ENCODE measurements around the gene METTL6. TPM values are rescaled to one million over a fixed set of nuclear protein-coding genes. Genes with fewer than 3 reads are reported as not detected.

METTL6 gene
- total and polyA plus RNA-seq, 2 experiments from 2014 or later, result 21.6 to 30.9 TPM

DNA sequence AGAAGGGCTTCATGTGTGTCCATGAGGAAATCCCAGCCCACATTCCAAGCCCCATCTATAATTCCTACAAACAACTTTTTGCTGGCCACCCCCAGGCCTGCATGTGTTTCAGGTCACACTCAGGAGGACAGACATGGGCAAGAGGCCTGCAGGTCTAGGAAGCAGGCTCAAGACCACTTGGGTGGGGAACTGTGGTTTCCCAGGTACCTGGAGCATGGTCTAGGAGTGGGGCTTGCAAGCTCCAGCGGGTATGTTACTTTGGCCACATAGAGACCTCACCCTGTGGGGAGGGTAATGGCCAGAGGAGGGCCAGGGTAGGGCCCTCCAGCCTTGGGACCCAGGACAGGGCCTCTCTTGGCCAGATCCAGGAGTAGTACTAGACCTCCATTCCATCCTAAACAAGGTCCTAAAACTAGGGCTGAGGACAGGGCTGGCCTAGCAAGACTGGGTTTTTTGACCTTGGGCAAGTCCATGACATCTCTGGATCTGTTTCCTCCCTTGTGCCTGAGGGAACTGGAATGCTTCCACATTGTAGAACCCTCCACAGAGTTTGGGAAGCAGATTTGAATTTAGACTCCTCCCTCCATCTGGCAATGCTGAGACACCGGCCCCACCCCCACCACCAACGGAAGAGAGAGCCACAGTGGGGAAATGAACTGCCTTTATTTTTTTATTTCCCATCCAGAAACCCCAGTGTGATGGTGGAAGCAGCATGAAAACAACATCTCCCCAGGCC lies 22.3 kb upstream of the METTL6 start:
- TF ChIP-seq EZH2 (IDR thresholded peaks at IDR 0.05; ENCODE audit: insufficient read depth, poor library complexity, severe bottlenecking), result no peak
- no peak for TF ChIP-seq EZH2phosphoT487 (IDR thresholded peaks at IDR 0.05; ENCODE audit: insufficient read depth, low read depth)
- 40 to 55% methylated on average over 3 of the region's 3 CpGs for WGBS, 2 experiments (ENCODE audit: low coverage in 1 of 2, low lambda C conversion rate in 2 of 2, missing lambda C conversion rate in 2 of 2)
- Histone ChIP-seq H3K27me3 (replicated peaks; ENCODE audit: insufficient read depth) (no peaks in the 10 kb centered on the region), H3K4me1 (ENCODE audit: insufficient read depth) (no peaks in the 10 kb centered on the region), H3K9me3 (ENCODE audit: low read depth) (no peaks in the 10 kb centered on the region), H3K36me3 (ENCODE audit: low read depth) (no peaks in the 10 kb centered on the region), H3K9me2 (ENCODE audit: insufficient read depth) (no peaks in the 10 kb centered on the region), H3K79me2 (ENCODE audit: insufficient read depth) (no peaks in the 10 kb centered on the region), H3K4me2 (ENCODE audit: unreplicated experiment) (no peak overlapping the region), H2AFZ (no peak overlapping the region), H4K20me1 (ENCODE audit: insufficient read depth) (no peaks in the 10 kb centered on the region), H3F3A (ENCODE audit: insufficient read depth) (no peaks in the 10 kb centered on the region), H3K27ac (no peak overlapping the region), H3K9ac (no peak overlapping the region), H3K4me3 (no peak overlapping the region)
- in situ Hi-C loops (cut with MboI), result no loop called here
- no peak for DNase-seq

DNA sequence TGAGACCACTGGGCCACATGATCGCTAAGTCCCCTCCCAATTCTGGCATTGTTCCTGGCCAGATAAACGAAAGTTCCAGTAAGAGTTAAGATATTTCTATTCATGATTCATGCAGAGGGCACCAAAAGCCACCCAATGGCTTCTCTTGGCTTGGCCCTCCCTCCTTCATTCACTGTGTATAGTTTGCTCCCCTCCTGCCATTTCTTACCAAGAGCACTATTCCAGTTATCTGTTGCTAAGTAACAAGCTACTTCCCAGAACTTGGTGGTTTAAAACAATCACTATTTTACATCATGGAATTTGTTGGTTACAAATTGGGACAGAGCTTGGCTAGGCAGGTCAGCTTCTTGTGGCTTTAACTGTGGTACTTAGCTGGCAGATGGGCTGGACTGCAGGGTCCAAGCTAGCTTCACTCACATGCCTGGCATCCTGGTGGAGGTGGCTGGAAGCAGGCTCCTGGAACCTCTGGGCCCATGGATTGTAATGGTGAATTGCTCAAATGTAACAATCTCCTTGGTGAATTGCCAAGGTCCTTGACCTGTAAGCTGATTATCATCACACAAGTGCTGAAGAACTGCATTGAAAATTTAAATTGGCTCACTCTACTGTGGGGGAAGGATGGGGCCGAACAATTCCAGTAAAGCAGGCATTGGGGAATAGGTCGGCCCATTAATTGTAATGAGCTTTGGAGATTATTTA lies 16.6 kb upstream of the METTL6 start:
- H3K27ac ChIP-seq, result no peak overlapping the region
- no peaks in the 10 kb centered on the region for H4K20me1 ChIP-seq (ENCODE audit: insufficient read depth)
- no peak overlapping the region for H3K4me2 ChIP-seq (ENCODE audit: unreplicated experiment)
- H3K9me3 ChIP-seq (ENCODE audit: low read depth), result no peaks in the 10 kb centered on the region
- peak; percentile 14 for DNase-seq
- H3K79me2 ChIP-seq (ENCODE audit: insufficient read depth), result peaks cover 7% of the 10 kb centered on the region; the same call in 1 of the 2 replicates
- H3K4me3 ChIP-seq, result no peak overlapping the region
- no peak overlapping the region for H2AFZ ChIP-seq
- H3K4me1 ChIP-seq (ENCODE audit: insufficient read depth), result peaks cover 12% of the 10 kb centered on the region
- no peaks in the 10 kb centered on the region for H3K27me3 ChIP-seq (replicated peaks; ENCODE audit: insufficient read depth)
- H3K9me2 ChIP-seq (ENCODE audit: insufficient read depth), result no peaks in the 10 kb centered on the region
- TF ChIP-seq EZH2 (IDR thresholded peaks at IDR 0.05; ENCODE audit: insufficient read depth, poor library complexity, severe bottlenecking), result no peak
- no peak for TF ChIP-seq EZH2phosphoT487 (IDR thresholded peaks at IDR 0.05; ENCODE audit: insufficient read depth, low read depth)
- no peak overlapping the region for H3K9ac ChIP-seq
- peaks cover 14% of the 10 kb centered on the region for H3F3A ChIP-seq (ENCODE audit: insufficient read depth)
- WGBS, 2 experiments (ENCODE audit: low coverage in 1 of 2, low lambda C conversion rate in 2 of 2, missing lambda C conversion rate in 2 of 2), result 86 to 97% methylated on average over 4 of the region's 4 CpGs
- in situ Hi-C loops (cut with MboI), result no loop called here
- H3K36me3 ChIP-seq (ENCODE audit: low read depth), result peaks cover 24% of the 10 kb centered on the region

DNA sequence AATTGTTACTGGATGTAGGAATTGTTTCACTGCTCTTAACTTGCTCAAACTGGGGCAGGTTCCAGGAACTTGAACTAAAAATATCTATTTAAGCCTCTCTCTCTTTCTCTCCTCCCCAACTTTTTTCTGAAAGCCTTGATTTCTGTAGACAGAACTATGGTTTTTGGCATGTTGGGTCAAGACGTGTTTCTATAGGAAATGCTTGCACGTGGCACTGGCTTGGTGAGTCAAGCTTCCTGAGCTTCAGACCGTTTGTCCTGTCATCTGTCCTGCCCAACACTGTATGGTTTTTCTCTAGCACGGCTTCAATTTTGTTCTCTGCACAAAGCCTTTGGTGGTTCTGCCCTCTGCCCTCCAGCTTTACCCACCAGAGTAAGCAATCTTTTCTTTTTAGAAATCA lies 13.5 kb upstream of the METTL6 start:
- H3F3A ChIP-seq (ENCODE audit: insufficient read depth), result peaks cover 30% of the 10 kb centered on the region
- peak; percentile 37 for DNase-seq

DNA sequence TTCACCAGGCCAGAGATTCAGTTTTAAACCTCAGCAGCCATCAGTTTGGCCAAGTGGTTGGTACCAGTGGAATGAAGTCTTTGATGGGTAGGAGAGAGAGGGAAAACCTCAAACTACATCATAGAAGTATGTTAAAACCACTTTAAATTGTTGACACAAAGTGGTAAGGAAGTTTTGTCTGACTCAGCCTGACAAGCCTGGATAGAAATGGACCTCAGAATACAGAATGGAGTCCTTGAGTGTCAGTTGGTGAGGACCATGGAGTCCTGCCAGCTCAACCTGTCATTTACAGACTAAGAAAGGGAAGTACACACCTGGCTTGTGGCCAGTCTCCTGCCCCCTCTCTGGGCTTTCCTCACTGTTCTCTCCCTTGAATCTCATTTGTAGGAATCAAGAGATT lies 12.1 kb upstream of the METTL6 start:
- peak; percentile 62 for DNase-seq
- TF ChIP-seq EZH2 (IDR thresholded peaks at IDR 0.05; ENCODE audit: insufficient read depth, poor library complexity, severe bottlenecking), result no peak
- TF ChIP-seq EZH2phosphoT487 (IDR thresholded peaks at IDR 0.05; ENCODE audit: insufficient read depth, low read depth), result no peak
- no peak overlapping the region for H2AFZ ChIP-seq
- no peaks in the 10 kb centered on the region for H4K20me1 ChIP-seq (ENCODE audit: insufficient read depth)
- no peaks in the 10 kb centered on the region for H3K27me3 ChIP-seq (replicated peaks; ENCODE audit: insufficient read depth)
- H3K9me3 ChIP-seq (ENCODE audit: low read depth), result no peaks in the 10 kb centered on the region
- H3K4me1 ChIP-seq (ENCODE audit: insufficient read depth), result peaks cover 23% of the 10 kb centered on the region
- peaks cover 47% of the 10 kb centered on the region for H3K36me3 ChIP-seq (ENCODE audit: low read depth)
- peaks cover 12% of the 10 kb centered on the region; the same call in 1 of the 2 replicates for H3K79me2 ChIP-seq (ENCODE audit: insufficient read depth)
- peaks cover 30% of the 10 kb centered on the region for H3F3A ChIP-seq (ENCODE audit: insufficient read depth)
- no peak overlapping the region for H3K4me3 ChIP-seq
- in situ Hi-C loops (cut with MboI), result no loop called here
- H3K27ac ChIP-seq, result peak overlapping the region; percentile 88
- no peaks in the 10 kb centered on the region for H3K9me2 ChIP-seq (ENCODE audit: insufficient read depth)
- 0 out of 2 replicates have a peak overlapping the region, but pooled peaks have one; percentile 24 for H3K9ac ChIP-seq
- peak overlapping the region; percentile 60 for H3K4me2 ChIP-seq (ENCODE audit: unreplicated experiment)

More for the DNA sequence above, 13.5 kb upstream of the METTL6 start:
- Histone ChIP-seq H3K36me3 (ENCODE audit: low read depth) (peaks cover 38% of the 10 kb centered on the region), H4K20me1 (ENCODE audit: insufficient read depth) (no peaks in the 10 kb centered on the region), H3K9ac (no peak overlapping the region), H3K4me1 (ENCODE audit: insufficient read depth) (peaks cover 23% of the 10 kb centered on the region), H2AFZ (no peak overlapping the region), H3K79me2 (ENCODE audit: insufficient read depth) (peaks cover 7% of the 10 kb centered on the region; the same call in 1 of the 2 replicates), H3K4me2 (ENCODE audit: unreplicated experiment) (no peak overlapping the region), H3K9me2 (ENCODE audit: insufficient read depth) (no peaks in the 10 kb centered on the region), H3K4me3 (no peak overlapping the region), H3K27me3 (replicated peaks; ENCODE audit: insufficient read depth) (no peaks in the 10 kb centered on the region), H3K27ac (no peak overlapping the region), H3K9me3 (ENCODE audit: low read depth) (no peaks in the 10 kb centered on the region)
- TF ChIP-seq EZH2 (IDR thresholded peaks at IDR 0.05; ENCODE audit: insufficient read depth, poor library complexity, severe bottlenecking), result no peak
- TF ChIP-seq EZH2phosphoT487 (IDR thresholded peaks at IDR 0.05; ENCODE audit: insufficient read depth, low read depth), result no peak
- in situ Hi-C loops (cut with MboI), result no loop called here
- 76 to 88% methylated on average over 4 of the region's 4 CpGs for WGBS, 2 experiments (ENCODE audit: low coverage in 1 of 2, low lambda C conversion rate in 2 of 2, missing lambda C conversion rate in 2 of 2)

All from GM23248 (cell line).